Neuronal stem cell (in vitro differentiated cells): Measurements from ENCODE around the gene STAG2.

ENCODE experiments used
- DNase-seq: peaks from one replicate; pipeline ENCODE4 v3.0.0-alpha.2; 2013; ENCODE audit warnings: low spot score
- H2AFZ ChIP-seq: one replicate; pipeline ENCODE4 v1.6.1; 2013; ENCODE audit warnings: mild to moderate bottlenecking, low read length, inconsistent platforms
- H2AK5ac ChIP-seq: 2 replicates; pipeline ENCODE4 v1.6.1; 2013; ENCODE audit warnings: low read depth, mild to moderate bottlenecking, inconsistent platforms, low read length, moderate library complexity, mixed read lengths
- H2BK120ac ChIP-seq: 2 replicates; pipeline ENCODE4 v1.6.1; 2013; ENCODE audit warnings: low read depth, mild to moderate bottlenecking, inconsistent platforms, low read length, moderate library complexity, mixed read lengths
- H2BK12ac ChIP-seq: one replicate; pipeline ENCODE4 v1.6.1; 2013; ENCODE audit warnings: low read length, inconsistent platforms
- H2BK15ac ChIP-seq: 2 replicates; pipeline ENCODE4 v1.6.1; 2013; ENCODE audit warnings: mild to moderate bottlenecking, low read length, inconsistent platforms, mixed read lengths
- H2BK5ac ChIP-seq: one replicate; pipeline ENCODE4 v1.6.1; 2013; ENCODE audit warnings: inconsistent platforms, mild to moderate bottlenecking, low read length, moderate library complexity
- H3K14ac ChIP-seq: one replicate; pipeline ENCODE4 v1.6.1; 2013; ENCODE audit warnings: low read length, inconsistent platforms
- H3K18ac ChIP-seq: 2 replicates; pipeline ENCODE4 v1.6.1; 2013; ENCODE audit warnings: low read length, inconsistent platforms
- H3K23ac ChIP-seq: 2 replicates; pipeline ENCODE4 v1.6.1; 2013; ENCODE audit warnings: low read depth, mild to moderate bottlenecking, mixed read lengths, low read length, inconsistent platforms; ENCODE audit not compliant: poor library complexity
- H3K27ac ChIP-seq: replicated peaks from 3 replicates; pipeline ENCODE4 v1.5.1; 2013; ENCODE audit warnings: low read length, inconsistent platforms
- H3K27me3 ChIP-seq, 3 experiments: 2 replicates each; pipeline ENCODE4 v1.6.1; 2013; ENCODE audit warnings: low read length in 3 of 3, mild to moderate bottlenecking in 2 of 3, inconsistent platforms in 1 of 3, low read depth in 1 of 3, mixed read lengths in 1 of 3, moderate library complexity in 1 of 3; ENCODE audit not compliant: control insufficient read depth in 3 of 3, insufficient read depth in 3 of 3
- H3K36me3 ChIP-seq, 2 donors: replicated peaks in 1 of 2; 2 replicates each; pipeline ENCODE4 v1.6.1; 2013; ENCODE audit warnings: low read length in 2 of 2; ENCODE audit not compliant: control insufficient read depth in 2 of 2, insufficient read depth in 2 of 2
- H3K4ac ChIP-seq: 2 replicates; pipeline ENCODE4 v1.6.1; 2013; ENCODE audit warnings: inconsistent platforms, mild to moderate bottlenecking, low read length, moderate library complexity
- H3K4me1 ChIP-seq, 2 donors: 1 replicate in 1 of 2; 2 replicates in 1 of 2; pipeline ENCODE4 v1.6.1; 2013; ENCODE audit warnings: low read length in 2 of 2, low read depth in 1 of 2; ENCODE audit not compliant: control insufficient read depth in 2 of 2, insufficient read depth in 1 of 2
- H3K4me2 ChIP-seq: one replicate; pipeline ENCODE4 v1.6.1; 2013; ENCODE audit warnings: mild to moderate bottlenecking, low read length, inconsistent platforms; ENCODE audit not compliant: insufficient read depth, poor library complexity, severe bottlenecking
- H3K4me3 ChIP-seq, 2 donors: 2 replicates each; pipeline ENCODE4 v1.5.1; 2013; ENCODE audit warnings: low read length in 2 of 2, mild to moderate bottlenecking in 2 of 2, inconsistent platforms in 1 of 2, moderate library complexity in 1 of 2
- H3K79me1 ChIP-seq: one replicate; pipeline ENCODE4 v1.6.1; 2013; ENCODE audit warnings: low read depth, mild to moderate bottlenecking, inconsistent platforms, low read length, moderate library complexity
- H3K9ac ChIP-seq: one replicate; pipeline ENCODE4 v1.6.1; 2013; ENCODE audit warnings: mild to moderate bottlenecking, low read depth, low read length, inconsistent platforms; ENCODE audit not compliant: poor library complexity
- H3K9me3 ChIP-seq, 2 donors: replicated peaks in 1 of 2; 2 replicates each; pipeline versions ENCODE3 to v1.6.1; 2013; ENCODE audit warnings: low read length in 2 of 2, mild to moderate bottlenecking in 2 of 2, inconsistent platforms in 1 of 2, low read depth in 1 of 2, mixed read lengths in 1 of 2, moderate library complexity in 1 of 2; ENCODE audit not compliant: control insufficient read depth in 2 of 2, insufficient read depth in 1 of 2
- H4K8ac ChIP-seq: one replicate; pipeline ENCODE4 v1.6.1; 2013; ENCODE audit warnings: low read depth, mild to moderate bottlenecking, inconsistent platforms, low read length, moderate library complexity
- H4K91ac ChIP-seq: one replicate; pipeline ENCODE4 v1.6.1; 2013; ENCODE audit warnings: low read length, low read depth, mild to moderate bottlenecking, inconsistent platforms; ENCODE audit not compliant: poor library complexity
- WGBS, 2 donors: extraction: QIAGEN DNeasy Blood & Tissue Kit; methylation state at CpG; one replicate each; pipeline ENCODE4 v1.1.7; 2013; ENCODE audit warnings: missing lambda C conversion rate in 2 of 2, mixed read lengths in 1 of 2; ENCODE audit not compliant: insufficient read length in 2 of 2, insufficient replicate concordance in 1 of 2; ENCODE audit errors: extremely low coverage in 2 of 2; 5-methylcytosine and 5-hydroxymethylcytosine counted together

The STAG2 gene

GRCh38 chrX:124001581-124001980 lies 40.1 kb downstream of the STAG2 start:
- Histone ChIP-seq H2BK5ac (no peak overlapping the region), H3K9me3 (no peaks in the 10 kb centered on the region), H3K36me3 (peaks cover 0 to 23% of the 10 kb centered on the region in 2 donors), H3K27ac (no peak overlapping the region), H2BK15ac (no peak overlapping the region), H2AK5ac (no peak overlapping the region), H3K4me2 (no peak overlapping the region), H3K4me1 (no peaks in the 10 kb centered on the region), H4K91ac (no peak overlapping the region), H3K18ac (no peak overlapping the region), H3K4ac (no peak overlapping the region), H3K14ac (no peak overlapping the region), H3K9ac (no peak overlapping the region), H2BK120ac (no peak overlapping the region), H3K23ac (no peak overlapping the region), H3K79me1 (no peaks in the 10 kb centered on the region), H4K8ac (no peak overlapping the region), H3K27me3 (no peaks in the 10 kb centered on the region), H2BK12ac (no peak overlapping the region), H3K4me3 (no peak overlapping the region), H2AFZ (no peak overlapping the region)
- WGBS, 2 donors = no CpG with 5 or more reads among the region's 2 CpGs
- no peak for DNase-seq

DNA sequence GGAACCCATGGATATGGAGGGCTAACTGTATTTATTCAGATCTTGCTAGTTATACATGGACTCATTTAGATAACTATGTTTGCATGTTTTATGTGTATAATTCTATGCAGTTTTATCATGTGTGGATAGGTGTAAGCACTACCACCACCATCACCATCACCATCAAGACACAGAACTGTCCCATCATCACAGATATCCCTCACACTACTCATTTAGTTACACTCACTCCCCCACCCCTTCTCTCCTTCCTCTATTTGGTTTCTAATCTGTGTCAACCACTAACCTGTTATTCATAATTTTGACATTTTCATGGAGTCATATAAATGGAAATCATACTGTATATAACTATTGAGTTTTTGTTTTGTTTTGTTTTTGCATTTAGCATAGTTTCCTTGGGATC lies 43.7 kb downstream of the STAG2 start:
- Histone ChIP-seq H2AK5ac (no peak overlapping the region), H3K4me2 (no peak overlapping the region), H3K9me3 (peaks cover 0 to under 1% of the 10 kb centered on the region in 2 donors), H3K27me3 (no peaks in the 10 kb centered on the region), H3K4me1 (no peaks in the 10 kb centered on the region), H2BK5ac (no peak overlapping the region), H2BK120ac (no peak overlapping the region), H3K14ac (no peak overlapping the region), H3K27ac (no peak overlapping the region), H3K9ac (no peak overlapping the region), H4K91ac (no peak overlapping the region), H4K8ac (no peak overlapping the region), H2AFZ (no peak overlapping the region), H3K23ac (no peak overlapping the region), H3K18ac (no peak overlapping the region), H3K4ac (no peak overlapping the region), H3K4me3 (no peak overlapping the region), H3K36me3 (peaks cover 0 to 29% of the 10 kb centered on the region in 2 donors), H2BK12ac (no peak overlapping the region), H2BK15ac (no peak overlapping the region), H3K79me1 (no peaks in the 10 kb centered on the region)
- no peak for DNase-seq

DNA sequence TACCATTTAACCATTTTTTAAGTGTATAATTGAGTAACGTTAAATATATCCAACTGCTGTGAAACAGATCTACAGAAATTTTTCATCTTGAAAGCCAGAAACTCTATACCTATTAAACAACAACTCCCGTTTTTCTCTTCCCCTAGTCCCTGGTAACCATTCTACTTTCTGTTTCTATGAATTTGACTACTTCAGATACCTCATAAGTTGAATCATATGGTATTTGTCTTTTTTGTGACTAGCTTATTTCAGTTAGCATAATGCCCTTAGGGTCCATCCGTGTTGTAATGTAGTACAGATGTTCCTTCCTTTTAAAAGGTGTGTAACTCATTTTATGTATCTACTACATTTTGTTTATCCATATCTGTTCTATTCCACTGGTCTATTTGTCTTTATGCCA lies 48.7 kb downstream of the STAG2 start:
- Histone ChIP-seq H2AK5ac (no peak overlapping the region), H2BK5ac (no peak overlapping the region), H2BK120ac (no peak overlapping the region), H2BK12ac (no peak overlapping the region), H2AFZ (no peak overlapping the region), H3K14ac (no peak overlapping the region), H3K9ac (no peak overlapping the region), H4K8ac (no peak overlapping the region), H3K4me3 (no peak overlapping the region), H3K23ac (no peak overlapping the region), H3K4ac (no peak overlapping the region), H3K18ac (no peak overlapping the region), H3K9me3 (peaks cover 0 to 10% of the 10 kb centered on the region in 2 donors), H3K27ac (no peak overlapping the region), H3K4me1 (no peaks in the 10 kb centered on the region), H2BK15ac (no peak overlapping the region), H3K36me3 (peaks cover 0 to 9% of the 10 kb centered on the region in 2 donors), H3K27me3 (no peaks in the 10 kb centered on the region), H3K79me1 (no peaks in the 10 kb centered on the region), H3K4me2 (no peak overlapping the region), H4K91ac (no peak overlapping the region)
- DNase-seq = no peak
- no CpG with 5 or more reads among the region's 3 CpGs for WGBS, 2 donors

GRCh38 chrX:124010566-124010965 lies 49.1 kb downstream of the STAG2 start:
- Histone ChIP-seq H3K79me1 (no peaks in the 10 kb centered on the region), H2BK12ac (no peak overlapping the region), H3K27me3 (no peaks in the 10 kb centered on the region), H3K9ac (no peak overlapping the region), H3K9me3 (peaks cover 0 to 10% of the 10 kb centered on the region in 2 donors), H3K4me3 (no peak overlapping the region), H2AK5ac (no peak overlapping the region), H3K36me3 (peaks cover 0 to 7% of the 10 kb centered on the region in 2 donors), H3K4ac (no peak overlapping the region), H2BK15ac (no peak overlapping the region), H2BK120ac (no peak overlapping the region), H2AFZ (no peak overlapping the region), H3K14ac (no peak overlapping the region), H3K4me1 (no peaks in the 10 kb centered on the region), H3K4me2 (no peak overlapping the region), H4K8ac (no peak overlapping the region), H4K91ac (no peak overlapping the region), H3K18ac (no peak overlapping the region), H2BK5ac (no peak overlapping the region), H3K23ac (no peak overlapping the region), H3K27ac (no peak overlapping the region)
- WGBS, 2 donors = no CpG with 5 or more reads among the region's 3 CpGs
- no peak for DNase-seq
